GM04503 (cell line): ENCODE data around the gene RBM19.
"Not testable (repeated sequence)": the region's sequence is repeated elsewhere in the genome, so short reads cannot be mapped to it uniquely, and the experiment has no call there.

ENCODE experiments used
- DNase-seq: peaks from one replicate; pipeline ENCODE4 v3.0.0-alpha.2; 2012; ENCODE audit warnings: low read depth

The RBM19 gene

GRCh38 chr12:113833422-113833821, 132.7 kb downstream of the RBM19 start:
- no peak for DNase-seq

DNA sequence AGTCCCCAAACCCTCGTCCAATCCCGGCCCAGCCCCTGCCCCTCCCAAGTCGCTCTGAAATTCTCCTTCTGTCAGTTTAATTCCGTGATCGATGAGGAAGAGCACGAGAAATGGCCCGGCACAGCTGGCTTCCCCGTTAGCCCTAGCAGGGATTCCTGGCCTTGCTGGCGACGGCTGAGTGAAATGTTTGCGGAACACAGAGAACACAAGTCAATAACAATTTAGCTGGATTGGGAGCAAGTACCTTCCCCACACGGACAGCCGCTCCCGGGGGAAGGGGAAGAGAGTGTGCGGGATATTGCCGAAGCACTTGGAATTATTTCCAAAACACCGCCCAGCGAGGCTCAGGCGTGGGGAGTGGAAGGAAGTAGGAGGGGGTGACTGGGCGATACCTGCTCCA, 134.6 kb downstream of the RBM19 start:
- no peak for DNase-seq

- no peak for DNase-seq
Observed at GRCh38 chr12:113831016-113831415, 135.1 kb downstream of the RBM19 start.

DNA sequence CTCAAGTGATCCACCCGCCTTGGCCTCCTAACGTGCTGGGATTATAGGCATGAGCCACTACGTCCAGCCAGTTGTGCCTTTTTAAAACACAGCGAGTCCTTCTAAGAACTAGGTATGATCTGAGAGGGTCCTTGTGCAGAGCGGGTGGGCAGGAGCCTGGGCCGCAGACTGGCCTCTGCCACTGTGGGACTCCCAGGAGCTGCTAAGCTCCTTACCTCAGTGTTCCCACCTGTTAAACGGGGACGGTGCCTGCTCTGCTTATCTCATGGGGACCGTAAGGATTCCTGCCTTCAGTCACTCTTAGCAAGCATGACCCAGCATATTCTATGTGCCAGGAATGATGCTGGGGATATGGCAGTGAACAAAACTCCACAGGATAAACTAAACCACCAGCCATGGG, 136.9 kb downstream of the RBM19 start:
- no peak for DNase-seq

DNA sequence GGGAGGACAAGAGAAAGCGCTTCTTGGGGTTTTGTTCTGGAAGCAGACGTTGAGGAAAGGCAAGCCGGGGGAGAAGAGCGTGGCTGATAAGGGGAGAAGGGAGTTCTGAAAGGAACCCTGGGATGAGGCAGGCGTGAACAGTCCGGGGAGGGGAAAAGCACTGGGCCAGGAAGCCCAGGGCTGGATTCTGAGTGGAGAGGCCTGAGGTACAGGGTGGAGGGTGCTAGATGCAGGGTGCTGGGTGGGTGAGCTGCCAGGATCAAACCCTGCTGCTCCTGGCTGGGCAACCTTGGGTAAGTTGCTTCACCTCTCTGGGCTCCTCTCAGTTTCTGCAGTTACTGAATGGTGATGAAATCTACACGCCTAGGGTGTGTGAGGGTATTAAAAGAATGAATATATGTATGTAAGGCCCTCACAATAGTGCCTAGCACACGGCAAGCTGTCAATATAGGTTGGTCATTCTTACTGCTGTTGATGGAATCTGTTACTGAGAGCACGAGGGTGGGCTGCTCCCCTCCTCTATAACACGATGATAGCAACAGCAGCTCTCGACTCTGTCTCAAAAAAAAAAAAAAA, 138.5 kb downstream of the RBM19 start:
- DNase-seq: no peak

GRCh38 chr12:113826805-113827538, 139.2 kb downstream of the RBM19 start:
- DNase-seq: no peak

DNA sequence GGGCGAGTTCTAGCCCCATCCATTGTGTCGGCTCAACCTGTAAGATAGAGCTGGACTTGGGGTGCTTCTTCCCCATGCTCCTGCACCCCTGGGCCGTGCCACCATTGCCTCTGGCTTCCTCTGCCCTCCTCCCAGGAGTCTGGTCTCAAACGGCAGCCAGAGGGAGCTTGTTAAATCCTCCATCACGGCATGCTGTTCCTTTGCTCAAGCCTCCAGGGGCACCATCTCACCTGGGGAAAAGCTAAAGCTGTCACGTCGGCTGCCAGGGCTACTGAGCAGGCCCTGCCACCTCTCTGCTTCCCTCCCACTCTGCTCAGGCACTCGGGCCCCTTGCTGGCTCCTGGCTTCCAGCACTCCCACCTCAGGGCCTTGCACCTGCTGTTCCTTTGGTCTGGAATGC, 140.4 kb downstream of the RBM19 start:
- no peak for DNase-seq

- no peak for DNase-seq
Observed at GRCh38 chr12:113823816-113824215, 142.3 kb downstream of the RBM19 start.

GRCh38 chr12:113823016-113823415, 143.1 kb downstream of the RBM19 start:
- no peak for DNase-seq

- no peak for DNase-seq
Observed at GRCh38 chr12:113820842-113821241, 145.3 kb downstream of the RBM19 start.

- DNase-seq: no peak
Observed at GRCh38 chr12:113820309-113820708, 145.8 kb downstream of the RBM19 start.

GRCh38 chr12:113819495-113819894, 146.6 kb downstream of the RBM19 start:
- no peak for DNase-seq

DNA sequence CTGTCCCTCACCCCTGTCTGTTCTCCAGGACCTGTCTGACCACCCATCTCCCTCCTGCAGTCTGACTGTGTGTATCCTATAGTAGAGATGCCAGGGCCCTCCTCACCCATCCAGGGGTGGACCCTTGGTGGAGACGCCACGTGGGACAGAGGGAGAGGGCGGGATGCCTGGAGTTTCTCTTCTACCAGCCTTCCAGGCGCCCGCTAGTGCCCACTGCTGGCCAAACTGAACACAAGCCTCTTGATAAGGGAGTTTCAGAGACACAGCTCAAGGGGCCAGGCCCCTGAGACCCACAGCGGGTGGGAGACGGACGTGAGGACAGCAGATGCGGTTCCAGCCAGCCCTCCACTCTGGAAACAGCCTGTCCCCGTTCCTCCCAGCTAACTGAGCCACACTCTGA, 147.3 kb downstream of the RBM19 start:
- DNase-seq: no peak

GRCh38 chr12:113818283-113818682, 147.8 kb downstream of the RBM19 start:
- no peak for DNase-seq

GRCh38 chr12:113816866-113817265, 149.3 kb downstream of the RBM19 start:
- DNase-seq: no peak

DNA sequence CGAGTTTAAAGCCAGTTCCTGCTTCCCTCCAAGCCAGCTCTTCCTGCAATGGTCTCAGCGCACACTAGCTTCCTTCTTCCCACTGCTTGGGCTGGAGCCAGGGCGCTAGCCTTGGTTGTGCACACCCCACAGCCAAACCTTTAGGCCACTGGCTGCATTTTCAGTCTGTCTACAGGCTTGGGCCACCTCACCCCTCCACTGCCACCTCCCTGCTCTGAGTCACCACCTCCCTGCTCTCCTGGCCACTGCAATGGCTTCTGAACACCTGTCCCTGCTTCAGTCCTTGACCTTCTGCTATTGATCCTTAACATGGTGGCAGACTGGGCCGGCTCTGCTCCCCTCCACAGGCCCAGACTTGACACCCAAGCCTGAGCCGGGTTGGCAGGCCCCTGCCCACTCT, 151.1 kb downstream of the RBM19 start:
- DNase-seq: no peak

DNA sequence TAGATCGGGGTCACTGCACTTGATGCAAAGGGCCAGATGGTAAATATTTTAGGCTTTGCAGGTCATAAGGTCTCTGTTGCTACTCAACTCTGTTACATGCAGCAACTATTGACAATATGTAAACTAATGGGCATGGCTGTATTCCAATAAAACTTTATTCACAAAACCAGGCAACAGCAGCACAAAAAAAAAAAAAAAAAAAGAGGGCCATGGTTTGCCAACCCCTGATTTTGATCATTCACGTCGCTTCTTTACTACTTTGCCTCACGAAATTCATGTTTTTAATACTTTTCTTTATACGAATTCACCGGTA, 152.9 kb downstream of the RBM19 start:
- no peak for DNase-seq

DNA sequence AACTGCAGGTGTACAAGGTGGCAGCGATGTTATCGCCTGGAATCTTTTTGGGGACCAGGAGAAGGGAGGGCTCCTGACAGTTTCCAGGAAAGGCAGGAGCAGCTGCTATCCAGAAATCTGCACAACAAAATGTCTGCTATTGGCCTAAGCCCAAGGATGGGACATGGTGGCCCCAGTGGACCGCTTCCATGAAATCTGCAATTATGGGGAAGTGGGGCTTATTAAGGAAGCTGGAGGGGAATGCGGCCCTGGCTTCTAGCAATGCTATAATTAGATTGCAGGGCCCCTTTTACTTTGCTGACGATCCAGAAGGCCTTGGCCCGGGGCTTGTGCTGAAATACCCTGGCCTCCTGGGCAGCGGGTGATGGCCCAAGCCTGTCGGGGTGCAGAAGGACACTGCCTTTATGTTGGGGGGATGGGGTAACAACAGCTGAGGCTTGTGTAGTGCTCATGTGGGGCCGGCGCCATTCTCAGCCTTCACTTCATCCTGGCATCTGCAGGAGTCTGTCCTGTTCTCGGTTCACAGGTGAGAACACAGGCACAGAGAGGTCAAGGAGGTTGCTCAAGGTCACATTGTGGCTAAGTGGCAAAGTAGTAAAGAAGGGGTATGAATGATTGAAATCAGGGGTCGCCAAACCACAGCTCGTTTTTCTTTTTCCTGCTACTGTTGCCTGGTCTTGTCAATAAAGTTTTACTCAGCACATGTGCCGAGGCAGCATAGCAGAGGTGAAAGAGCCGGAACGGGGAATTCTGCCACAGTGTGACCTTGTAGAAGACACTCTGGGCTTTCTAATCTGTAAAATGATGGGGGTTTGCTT, 153.5 kb downstream of the RBM19 start:
- no peak for DNase-seq

DNA sequence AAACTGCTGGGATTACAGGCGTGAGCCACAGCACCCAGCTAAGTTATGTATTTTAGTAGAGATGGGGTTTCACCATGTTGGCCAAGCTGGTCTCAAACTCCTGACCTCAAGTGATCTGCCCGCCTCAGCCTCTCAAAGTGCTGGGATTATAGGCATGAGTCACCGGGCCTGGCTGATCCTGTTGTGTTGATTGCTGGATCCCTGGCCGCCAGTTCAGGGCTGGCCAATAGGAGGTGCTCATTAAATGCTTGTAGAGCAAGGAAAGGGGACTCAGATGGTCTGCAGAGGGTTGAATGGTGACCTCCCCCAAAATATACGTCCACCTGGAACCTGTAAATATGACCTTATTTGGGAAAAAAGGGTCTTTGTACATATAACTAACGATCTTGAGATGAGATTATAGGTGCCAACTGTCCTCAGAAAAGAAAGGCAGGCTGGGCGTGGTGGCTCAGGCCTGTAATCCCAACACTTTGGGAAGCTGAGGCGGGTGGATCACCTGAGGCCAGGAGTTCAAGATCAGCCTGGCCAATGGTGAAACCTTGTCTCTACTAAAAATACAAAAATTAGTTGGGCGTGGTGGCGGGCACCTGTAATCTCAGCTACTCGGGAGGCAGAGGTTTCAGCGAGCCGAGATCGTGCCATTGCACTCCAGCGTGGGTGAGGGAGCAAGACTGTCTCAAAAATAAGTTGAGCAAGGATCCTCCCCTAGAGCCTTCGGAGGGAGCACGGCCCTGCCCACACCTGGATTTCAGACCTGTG, 156.5 kb downstream of the RBM19 start:
- not testable (repeated sequence) for DNase-seq

DNA sequence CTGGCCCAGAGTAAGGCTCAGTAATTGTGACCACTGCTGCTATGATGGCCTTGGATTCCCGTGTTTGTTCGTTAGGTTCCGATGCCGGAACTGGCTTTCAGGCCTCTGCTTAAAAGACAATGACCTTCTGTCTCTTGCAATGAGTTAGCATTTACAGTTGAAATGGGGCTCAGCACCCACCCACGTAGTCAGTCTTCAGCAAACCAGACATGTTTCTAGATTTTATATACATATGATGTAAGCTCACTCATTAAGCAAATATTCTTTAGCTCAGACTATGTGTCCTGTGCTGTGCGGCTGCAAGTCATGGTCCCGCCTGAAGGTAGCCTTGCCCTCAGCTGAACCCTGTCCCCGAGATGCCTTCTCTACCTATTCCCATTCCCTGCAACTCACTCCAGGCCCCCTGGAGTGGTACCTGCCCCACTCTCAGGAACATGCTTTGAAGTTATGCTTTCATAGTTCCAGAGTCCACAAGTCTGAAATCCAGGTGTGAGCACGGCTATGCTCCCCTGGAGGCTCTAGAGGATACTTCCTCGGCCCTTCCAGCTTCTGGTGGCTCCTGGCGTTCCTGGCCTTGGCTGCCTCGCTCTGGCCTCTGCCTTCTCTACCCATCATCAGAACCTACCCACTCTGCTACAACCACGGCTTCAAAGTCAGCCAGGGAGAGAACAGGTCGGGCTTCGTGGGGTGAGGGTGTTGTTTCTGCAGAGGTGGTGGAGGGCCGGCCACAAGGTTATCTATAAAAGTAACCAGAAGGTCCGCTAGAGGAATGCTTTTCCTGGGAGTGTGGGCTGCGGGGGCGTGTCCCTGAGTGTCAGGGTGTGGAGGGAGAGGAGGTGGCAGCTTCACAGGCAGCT, 157.8 kb downstream of the RBM19 start:
- no peak for DNase-seq

DNA sequence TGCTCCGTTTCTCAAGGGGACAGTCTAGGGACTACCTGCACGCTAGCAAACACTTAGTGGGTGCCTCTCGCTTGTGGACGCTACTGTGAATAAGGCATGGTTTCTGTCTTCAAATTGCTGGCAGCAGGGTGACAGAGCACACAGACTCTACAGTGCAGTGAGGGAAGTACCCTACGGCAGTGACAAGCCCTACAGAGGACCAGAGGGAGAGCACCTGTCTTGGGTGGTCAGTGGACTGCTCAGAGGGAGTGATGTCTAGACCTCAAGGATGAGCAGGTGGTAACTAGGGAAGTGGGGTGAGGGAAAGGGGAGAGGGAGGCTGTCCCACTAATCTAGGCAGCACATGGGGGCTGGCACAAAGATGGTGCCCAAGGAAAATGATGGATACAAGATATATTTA, 160.5 kb downstream of the RBM19 start:
- no peak for DNase-seq
